SU-DHL-6 (cell line): Measurements from ENCODE around the gene C1QL1.

Experiments used
- H2AFZ ChIP-seq: fragments of 200-600 bp; sonication (generic); 2 replicates; pipeline ENCODE4 v1.6.1; 2014; ENCODE audit warnings: low read depth, mild to moderate bottlenecking, moderate library complexity, mixed read lengths, antibody characterized with exemption, low read length; ENCODE audit not compliant: severe bottlenecking
- H3F3A ChIP-seq: fragments of 200-600 bp; shearing (Covaris generic); 2 replicates; pipeline ENCODE4 v1.6.0; 2016; ENCODE audit warnings: antibody characterized with exemption, mild to moderate bottlenecking; ENCODE audit not compliant: insufficient read depth
- H3K27ac ChIP-seq: fragments of 200-600 bp; sonication (generic); 2 replicates; pipeline ENCODE4 v1.5.1; 2016; ENCODE audit warnings: low read depth, mild to moderate bottlenecking, low read length, moderate library complexity, mixed read lengths
- H3K27me3 ChIP-seq: fragments of 200-600 bp; sonication (generic), shearing (Covaris generic); 2 replicates; pipeline ENCODE4 v1.6.0; 2014; ENCODE audit warnings: mild to moderate bottlenecking, low read length
- H3K36me3 ChIP-seq: fragments of 200-600 bp; sonication (generic); 2 replicates; pipeline ENCODE4 v1.6.1; 2014; ENCODE audit warnings: mild to moderate bottlenecking, low read length, mixed read lengths
- H3K4me2 ChIP-seq: fragments of 300-600, 200-600 bp; shearing (Covaris generic), sonication (generic); 2 replicates; pipeline ENCODE4 v1.6.0; 2014; ENCODE audit warnings: low read length, low read depth, mild to moderate bottlenecking; ENCODE audit not compliant: poor library complexity, severe bottlenecking
- H3K4me3 ChIP-seq: fragments of 200-600 bp; sonication (generic); 2 replicates; pipeline ENCODE4 v1.5.1; 2014; ENCODE audit warnings: antibody characterized with exemption, low read length, mild to moderate bottlenecking, mixed read lengths; ENCODE audit not compliant: insufficient read depth, poor library complexity, severe bottlenecking
- H3K79me2 ChIP-seq: fragments of 200-600 bp; sonication (generic); 2 replicates; pipeline ENCODE4 v1.6.1; 2014; ENCODE audit warnings: mild to moderate bottlenecking, low read length, moderate library complexity; ENCODE audit not compliant: insufficient read depth
- H3K9ac ChIP-seq: fragments of 200-600 bp; sonication (generic); 2 replicates; pipeline ENCODE4 v1.7.0; 2014; ENCODE audit warnings: mild to moderate bottlenecking, low read length
- H3K9me2 ChIP-seq: fragments of 200-600 bp; sonication (generic); replicated peaks from 2 replicates; pipeline ENCODE4 v1.6.1; 2014; ENCODE audit warnings: low read length; ENCODE audit not compliant: insufficient read depth
- H3K9me3 ChIP-seq: fragments of 200-600 bp; sonication (generic); 2 replicates; pipeline ENCODE4 v1.6.1; 2014; ENCODE audit warnings: low read length, mixed read lengths; ENCODE audit not compliant: insufficient read depth
- H4K20me1 ChIP-seq: fragments of 200-600 bp; sonication (generic); 2 replicates; pipeline ENCODE4 v1.6.1; 2014; ENCODE audit warnings: low read depth, mild to moderate bottlenecking, antibody characterized with exemption, low read length, moderate library complexity, mixed read lengths
- CTCF ChIP-seq: fragments of 200-600 bp; sonication (generic); IDR thresholded peaks from one replicate; pipeline ENCODE4 v1.5.1; 2017; ENCODE audit warnings: antibody characterized with exemption, mild to moderate bottlenecking, low read length, moderate library complexity; ENCODE audit not compliant: insufficient read depth, poor library complexity, severe bottlenecking
- EZH2phosphoT487 ChIP-seq: fragments of 200-600 bp; sonication (generic), shearing (Covaris generic); conservative IDR thresholded peaks from 2 replicates; pipeline ENCODE4 v1.6.1; 2018; ENCODE audit warnings: mild to moderate bottlenecking, antibody characterized with exemption, low read length, moderate library complexity, mixed read lengths

Gene C1QL1

GRCh38 chr17:44977814-44978550 is 9.9 kb upstream of the C1QL1 start:
- no peaks in the 10 kb centered on the region for H3F3A ChIP-seq
- no peaks in the 10 kb centered on the region for H3K9me3 ChIP-seq
- TF ChIP-seq CTCF (no peak), EZH2phosphoT487 (no peak)
- no peak overlapping the region for H2AFZ ChIP-seq
- H3K9me2 ChIP-seq: no peaks in the 10 kb centered on the region
- no peak overlapping the region for H3K27ac ChIP-seq
- no peaks in the 10 kb centered on the region for H3K79me2 ChIP-seq
- H4K20me1 ChIP-seq: no peaks in the 10 kb centered on the region
- no peak overlapping the region for H3K4me2 ChIP-seq
- H3K4me3 ChIP-seq: no peak overlapping the region
- H3K27me3 ChIP-seq: no peaks in the 10 kb centered on the region
- no peaks in the 10 kb centered on the region for H3K36me3 ChIP-seq
- H3K9ac ChIP-seq: no peak overlapping the region

GRCh38 chr17:44977065-44977464 is 9.0 kb upstream of the C1QL1 start:
- Histone ChIP-seq H3K36me3 (no peaks in the 10 kb centered on the region), H3K27ac (no peak overlapping the region), H3K4me3 (no peak overlapping the region), H3F3A (no peaks in the 10 kb centered on the region), H3K4me2 (no peak overlapping the region), H3K27me3 (no peaks in the 10 kb centered on the region), H2AFZ (no peak overlapping the region), H3K9me2 (no peaks in the 10 kb centered on the region), H3K9ac (no peak overlapping the region), H3K9me3 (no peaks in the 10 kb centered on the region), H3K79me2 (no peaks in the 10 kb centered on the region), H4K20me1 (no peaks in the 10 kb centered on the region)
- no peak for TF ChIP-seq CTCF
- TF ChIP-seq EZH2phosphoT487: no peak

- Histone ChIP-seq H3K9me2 (no peaks in the 10 kb centered on the region), H3K9me3 (no peaks in the 10 kb centered on the region), H3K4me2 (no peak overlapping the region), H3K9ac (no peak overlapping the region), H3K4me3 (no peak overlapping the region), H3K27me3 (no peaks in the 10 kb centered on the region), H4K20me1 (no peaks in the 10 kb centered on the region), H3K79me2 (no peaks in the 10 kb centered on the region), H3K27ac (no peak overlapping the region), H3K36me3 (no peaks in the 10 kb centered on the region), H2AFZ (no peak overlapping the region), H3F3A (no peaks in the 10 kb centered on the region)
- TF ChIP-seq EZH2phosphoT487 (no peak), CTCF (no peak)
Observed at GRCh38 chr17:44976206-44976605, 8.1 kb upstream of the C1QL1 start.
